NCI-H1105 (cell line): ENCODE results near the gene ABHD17A.

Source experiments
- DNase-seq: peaks from one replicate; lab custom pipeline; 2025; lab: John Stamatoyannopoulos, UW

Gene ABHD17A

DNA sequence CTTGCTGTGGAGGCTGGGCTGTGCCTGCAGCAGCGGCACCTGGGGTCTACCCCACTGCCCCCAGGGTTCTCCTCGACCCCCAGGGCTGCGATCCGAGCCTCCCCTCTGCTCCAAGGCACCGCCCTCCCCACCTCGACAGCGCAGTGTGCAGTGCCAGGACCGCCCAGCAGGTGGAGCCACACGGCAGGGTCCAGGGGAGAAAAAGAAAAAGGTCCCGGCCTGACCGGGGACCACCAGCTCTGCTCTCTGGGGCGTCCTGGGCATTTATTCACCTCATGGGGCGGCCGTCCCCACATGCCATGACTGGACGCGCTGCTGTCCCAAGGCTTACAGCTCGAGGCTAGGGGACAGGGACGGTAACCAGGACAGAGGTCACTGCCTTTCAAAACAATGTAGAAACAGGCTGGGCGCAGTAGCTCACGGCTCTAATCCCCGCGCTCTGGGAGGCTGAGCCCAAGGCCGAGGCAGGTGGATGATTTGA lies 47.6 kb downstream of the ABHD17A start:
- DNase-seq, result no peak

DNA sequence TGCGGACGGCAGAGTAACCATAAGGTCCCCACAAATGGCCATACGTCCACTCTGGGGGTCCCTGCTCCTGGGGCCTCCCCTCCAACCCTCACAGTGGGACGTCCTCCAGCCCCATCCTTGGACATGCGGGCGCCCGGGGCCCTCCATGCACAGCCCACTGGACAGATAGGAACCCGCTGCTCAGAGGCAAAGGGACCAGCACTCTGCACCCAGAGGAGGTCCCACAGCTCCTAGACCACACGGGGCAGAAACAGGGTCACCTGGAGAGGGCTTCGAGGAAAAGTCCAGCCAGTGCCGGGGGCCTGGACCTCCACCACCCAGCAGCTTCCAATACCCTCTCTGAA lies 48.1 kb downstream of the ABHD17A start:
- DNase-seq, result no peak

DNA sequence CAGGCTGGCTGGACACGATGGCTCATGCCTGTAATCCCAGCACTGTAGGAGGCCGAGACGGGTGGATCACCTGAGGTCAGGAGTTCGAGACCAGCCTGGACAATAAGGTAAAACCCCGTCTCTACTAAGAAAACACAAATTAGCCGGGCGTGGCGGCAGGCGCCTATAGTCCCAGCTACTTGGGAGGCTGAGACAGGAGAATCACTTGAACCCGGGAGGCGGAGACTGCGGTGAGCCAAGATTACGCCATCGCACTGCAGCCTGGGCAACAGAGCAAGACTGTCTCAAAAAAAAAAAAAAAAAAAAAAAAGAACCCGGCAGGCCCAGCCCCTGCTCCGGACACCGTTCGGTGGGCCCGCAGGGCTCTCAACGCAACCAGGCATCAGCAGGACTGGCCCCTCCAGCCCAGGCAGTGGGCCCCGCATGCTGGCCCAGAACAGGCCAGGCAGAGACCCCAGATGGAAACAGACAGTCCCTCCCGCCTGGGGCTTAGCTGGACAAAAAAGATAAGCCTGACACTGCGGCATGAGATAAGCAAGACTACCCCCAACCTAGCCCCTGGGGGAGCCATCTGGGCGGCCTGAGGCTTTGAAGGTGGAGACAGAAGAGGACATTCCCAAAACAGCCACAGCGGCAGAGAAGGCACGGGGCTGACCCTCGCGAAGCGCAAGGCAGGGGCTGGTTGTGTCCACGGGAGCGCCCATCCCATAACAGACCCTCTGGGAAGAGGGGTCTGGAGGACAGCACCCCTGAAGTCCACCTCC lies 48.7 kb downstream of the ABHD17A start:
- no peak for DNase-seq

DNA sequence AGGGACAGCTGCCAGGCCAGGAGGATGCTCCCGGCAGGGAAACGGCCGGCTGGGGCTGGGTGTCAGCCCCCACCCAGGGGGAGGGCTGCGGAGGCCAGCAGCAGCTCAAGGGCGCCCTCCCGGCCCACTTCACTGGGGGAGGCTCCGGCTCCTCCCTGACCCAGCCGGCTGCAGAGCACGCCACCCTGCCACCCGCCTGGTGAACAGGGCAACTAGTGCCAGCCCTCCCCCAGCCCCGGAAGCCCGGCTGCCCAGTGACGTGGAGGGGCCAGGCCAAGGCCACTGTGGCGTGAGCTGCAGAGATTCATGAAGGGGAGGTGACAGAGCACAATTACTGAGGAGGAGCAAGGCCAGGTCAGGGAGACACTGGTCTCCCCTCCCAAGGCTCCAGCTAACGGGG lies 51.8 kb downstream of the ABHD17A start:
- DNase-seq, result no peak

DNA sequence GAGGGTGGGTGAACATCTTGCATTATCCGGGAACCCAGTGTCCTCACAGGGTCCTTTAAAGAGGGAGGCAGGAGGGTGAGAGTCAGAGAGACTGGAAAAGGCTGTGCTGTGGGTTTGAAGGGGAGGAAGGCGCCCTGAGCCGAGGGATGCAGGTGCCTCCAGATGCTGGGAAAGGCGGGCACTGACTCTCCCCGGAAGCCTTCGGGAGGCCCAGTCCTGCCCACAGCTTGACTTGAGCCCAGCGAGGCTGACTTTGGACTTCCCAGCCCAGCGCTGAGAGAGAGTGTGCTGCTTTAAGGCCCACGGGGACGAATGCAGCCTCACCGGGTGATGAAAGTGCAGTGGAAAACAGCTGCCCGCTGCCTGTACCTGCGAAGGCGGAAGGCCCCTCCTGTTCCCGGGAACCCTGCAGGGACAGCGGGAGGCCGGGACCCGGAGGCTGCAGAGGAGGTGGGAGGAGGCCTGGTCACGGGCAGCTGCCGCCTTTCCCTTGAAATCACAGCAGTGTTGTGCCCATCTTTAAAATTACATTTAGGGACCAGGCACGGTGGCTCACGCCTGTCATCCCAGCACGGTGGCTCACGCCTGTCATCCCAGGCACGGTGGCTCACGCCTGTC lies 53.1 kb downstream of the ABHD17A start:
- DNase-seq, result no peak

DNA sequence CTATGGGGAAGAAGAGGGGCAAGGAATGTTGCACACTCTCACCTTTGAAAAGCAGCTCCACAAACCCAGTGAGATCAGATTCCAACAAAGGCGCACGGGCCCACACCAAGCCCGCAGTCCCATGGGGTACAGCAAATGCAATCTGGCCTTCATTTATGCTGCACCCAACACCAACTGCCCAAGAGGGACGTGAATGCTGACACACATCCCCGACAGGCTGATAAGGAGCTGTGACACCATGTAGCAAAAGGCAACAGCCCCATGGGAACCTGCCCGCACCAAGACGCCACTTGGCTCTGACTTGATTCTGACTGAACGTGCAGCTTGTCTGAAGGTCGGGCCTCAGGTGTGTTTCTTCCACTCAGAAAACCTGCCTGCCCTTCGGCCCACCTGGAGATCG lies 54.3 kb downstream of the ABHD17A start:
- no peak for DNase-seq

DNA sequence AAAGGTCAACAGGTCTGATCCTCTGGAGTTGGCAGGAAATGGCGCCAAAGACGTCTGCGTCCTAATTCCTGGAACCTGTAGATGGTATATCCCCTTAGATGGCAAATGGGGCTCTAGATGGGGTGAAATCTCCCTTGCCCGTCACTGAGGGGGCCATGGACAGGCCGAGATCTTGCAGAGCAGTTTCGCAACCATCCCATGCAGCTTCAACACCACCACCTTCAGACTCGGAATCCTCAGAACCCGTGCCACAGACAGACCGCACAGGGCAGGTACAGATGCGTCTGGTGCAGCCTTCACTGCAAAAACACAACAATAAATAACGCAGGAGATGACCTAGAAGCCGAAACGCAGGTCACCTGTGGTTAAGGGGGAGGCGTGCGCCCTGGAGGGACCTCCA lies 54.7 kb downstream of the ABHD17A start:
- no peak for DNase-seq

DNA sequence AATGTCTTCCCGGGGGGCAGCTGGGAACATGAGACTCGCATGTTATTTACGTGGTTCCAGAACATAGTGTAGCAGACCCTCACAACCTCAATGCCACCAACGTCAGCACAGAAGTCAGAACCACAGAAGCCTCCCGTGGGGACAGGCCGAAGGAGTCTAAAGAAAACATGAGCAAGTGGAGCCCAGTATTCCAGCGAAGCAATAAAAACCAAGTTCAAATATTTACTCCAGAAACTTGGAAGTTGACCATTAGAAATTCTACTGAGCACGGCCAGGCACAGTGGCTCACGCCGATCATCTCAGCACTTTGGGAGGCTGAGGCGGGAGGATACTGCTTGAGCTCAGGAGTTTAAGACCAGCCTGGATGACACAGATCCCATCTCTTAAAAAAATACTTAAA lies 55.3 kb downstream of the ABHD17A start:
- DNase-seq, result no peak

DNA sequence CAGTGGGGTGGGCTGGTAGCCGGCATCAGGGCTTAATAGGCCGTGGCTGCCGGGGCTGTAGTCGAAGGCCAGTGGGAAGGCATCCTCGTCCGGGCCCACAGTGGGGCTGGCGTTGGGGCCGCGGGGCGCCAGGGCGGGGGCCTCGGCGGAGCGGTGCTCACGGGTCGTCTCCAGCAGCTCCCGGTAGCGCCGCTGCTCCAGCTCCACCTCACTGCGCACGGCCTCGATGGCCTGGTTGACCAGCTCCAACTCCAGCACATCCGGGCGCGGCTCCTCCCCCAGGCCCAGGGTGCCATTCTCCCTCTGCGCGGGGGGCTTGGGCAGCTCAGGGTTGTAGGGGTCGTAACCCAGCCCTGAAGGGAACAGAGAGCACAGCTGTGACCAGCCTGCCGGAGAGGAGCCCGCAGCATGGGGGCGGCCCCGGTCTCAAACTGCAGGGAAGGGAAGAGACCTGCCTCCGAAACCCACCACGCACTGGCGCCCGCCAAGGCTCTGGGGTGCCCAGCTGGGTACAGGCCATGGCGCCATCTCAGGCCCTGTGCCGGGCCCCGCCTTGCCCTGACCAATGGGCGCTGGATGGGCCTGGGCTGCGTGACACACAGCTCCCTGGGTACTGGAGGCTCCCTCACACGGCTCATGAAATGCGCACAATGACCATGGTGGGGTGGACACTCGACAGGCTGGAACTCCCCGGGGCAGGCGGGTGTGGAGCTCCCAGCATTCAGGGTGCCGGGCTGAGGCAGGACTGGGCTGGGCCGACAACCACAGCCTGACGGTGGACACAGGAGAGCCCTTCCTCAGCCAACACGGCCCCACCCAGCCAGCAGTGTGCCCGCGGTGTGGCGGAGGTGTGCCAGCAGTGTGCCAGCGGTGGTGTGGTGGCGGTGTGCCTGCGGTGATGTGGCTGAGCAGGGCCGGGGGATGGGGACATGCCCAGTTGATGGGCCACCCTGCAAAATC lies 56.7 kb downstream of the ABHD17A start:
- DNase-seq, result no peak

DNA sequence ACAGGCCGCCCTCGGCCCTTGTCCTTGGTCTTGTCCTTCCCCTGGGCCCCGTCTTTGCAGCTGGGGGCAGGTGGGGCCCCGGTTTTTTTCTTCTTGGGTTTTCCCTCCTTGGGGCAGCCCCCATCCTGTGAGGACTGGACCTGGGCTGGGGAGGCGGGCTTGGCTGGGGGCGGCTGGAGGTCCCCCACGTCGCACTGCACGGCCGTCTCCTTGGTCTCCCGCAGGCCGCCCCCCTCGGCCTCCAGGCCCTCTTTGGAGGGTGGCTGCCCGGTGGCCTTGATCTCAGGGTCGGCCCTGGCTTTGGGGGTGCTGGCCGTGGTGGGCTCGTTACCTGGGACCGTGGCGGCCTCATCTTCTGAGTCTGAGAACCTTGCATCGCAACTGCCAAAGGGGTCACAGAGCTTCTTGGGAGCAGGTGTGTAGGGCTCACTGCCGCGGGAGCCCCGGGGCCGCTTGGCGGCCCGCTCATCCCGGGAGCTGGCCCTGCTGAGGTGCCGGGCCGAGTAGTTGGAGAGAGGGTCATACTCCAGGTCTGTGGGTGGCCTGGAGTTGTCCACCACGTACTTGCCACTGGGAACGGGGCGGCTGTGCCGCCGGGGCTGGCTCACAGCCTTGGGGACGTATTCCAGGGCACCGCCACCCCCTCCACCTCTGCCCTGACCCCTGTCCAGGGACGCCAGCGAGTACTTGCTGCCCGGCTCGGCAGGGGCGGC lies 57.6 kb downstream of the ABHD17A start:
- DNase-seq, result no peak
